H1 (cell line): ENCODE data around the gene EXT2. TPM values are rescaled to one million over a fixed set of nuclear protein-coding genes. Genes with fewer than 3 reads are reported as not detected.

ENCODE experiments used
- CTCF ChIA-PET: fragments of 300-600 bp; sonication (Branson Sonifier 250); formaldehyde crosslinking; loops from one replicate; lab custom pipeline; 2021; ENCODE audit not compliant: partially characterized antibody; lab: Charles Lee
- POLR2A ChIA-PET: fragments of 300-600 bp; sonication (Branson Sonifier 250); formaldehyde crosslinking; loops from one replicate; lab custom pipeline; 2021; ENCODE audit warnings: inconsistent platforms; ENCODE audit not compliant: partially characterized antibody; lab: Charles Lee
- DNase-seq, 2 experiments: peaks; one replicate each; pipeline versions ENCODE4 v3.0.0 to v3.0.0-alpha.2; 2010 to 2022; ENCODE audit warnings: low spot score in 2 of 2, low read depth in 1 of 2, mixed read lengths in 1 of 2
- FAIRE-seq: peaks from 2 replicates; lab custom pipeline; 2011; peaks lifted over from hg19 to GRCh38; lab: Jason Lieb, UNC
- H2AFZ ChIP-seq: 2 replicates; pipeline ENCODE4 v1.8.1; 2012; ENCODE audit warnings: low read length, inconsistent platforms
- H2AK5ac ChIP-seq: 2 replicates; pipeline ENCODE4 v1.6.1; 2013; ENCODE audit warnings: low read depth, low read length
- H2BK120ac ChIP-seq: replicated peaks from 2 replicates; pipeline ENCODE3; 2013; ENCODE audit warnings: low read depth, low read length, inconsistent platforms
- H2BK12ac ChIP-seq: 2 replicates; pipeline ENCODE4 v1.6.1; 2013; ENCODE audit warnings: low read depth, low read length
- H2BK15ac ChIP-seq: 2 replicates; pipeline ENCODE4 v1.6.1; 2013; ENCODE audit warnings: low read length
- H2BK20ac ChIP-seq: 2 replicates; pipeline ENCODE4 v1.6.1; 2013; ENCODE audit warnings: low read length
- H2BK5ac ChIP-seq: 2 replicates; pipeline ENCODE4 v1.6.1; 2013; ENCODE audit warnings: low read depth, low read length
- H3K14ac ChIP-seq: 2 replicates; pipeline ENCODE4 v1.6.1; 2013; ENCODE audit warnings: inconsistent platforms; ENCODE audit not compliant: insufficient read length
- H3K18ac ChIP-seq: 2 replicates; pipeline ENCODE4 v1.6.1; 2013; ENCODE audit warnings: low read length; ENCODE audit errors: extremely low read depth
- H3K23ac ChIP-seq: 2 replicates; pipeline ENCODE4 v1.6.1; 2013; ENCODE audit warnings: inconsistent platforms; ENCODE audit not compliant: insufficient read length
- H3K23me2 ChIP-seq: 2 replicates; pipeline ENCODE4 v1.6.1; 2013; ENCODE audit warnings: low read depth, low read length
- H3K27ac ChIP-seq: 2 replicates; pipeline ENCODE4 v1.6.1; 2011; ENCODE audit warnings: low read depth, low read length, inconsistent platforms
- H3K27me3 ChIP-seq, 4 experiments: replicated peaks in 1 of 4; 1 replicate in 1 of 4; 2 replicates in 3 of 4; pipeline versions ENCODE4 v1.6.1 to v1.8.1; 2011 to 2013; ENCODE audit warnings: low read length in 3 of 4, mild to moderate bottlenecking in 3 of 4, inconsistent platforms in 2 of 4, mixed read lengths in 2 of 4, moderate library complexity in 1 of 4; ENCODE audit not compliant: control insufficient read depth in 3 of 4, insufficient read depth in 3 of 4; ENCODE audit errors: extremely low read depth in 1 of 4
- H3K36me3 ChIP-seq, 4 experiments: 2 replicates each; pipeline versions ENCODE4 v1.6.1 to v1.8.1; 2011 to 2013; ENCODE audit warnings: mild to moderate bottlenecking in 4 of 4, low read length in 3 of 4, moderate library complexity in 2 of 4, control low read depth in 1 of 4, inconsistent platforms in 1 of 4; ENCODE audit not compliant: insufficient read depth in 4 of 4, control insufficient read depth in 2 of 4
- H3K4ac ChIP-seq: replicated peaks from 2 replicates; pipeline ENCODE3; 2013; ENCODE audit warnings: low read length, low read depth, mixed read lengths, inconsistent platforms; ENCODE audit not compliant: insufficient read length
- H3K4me1 ChIP-seq, 4 experiments: replicated peaks in 1 of 4; 1 replicate in 1 of 4; 2 replicates in 3 of 4; pipeline versions ENCODE4 v1.6.1 to v1.8.1; 2011 to 2013; ENCODE audit warnings: low read length in 3 of 4, inconsistent platforms in 2 of 4, mixed read lengths in 1 of 4; ENCODE audit not compliant: insufficient read depth in 4 of 4, control insufficient read depth in 3 of 4
- H3K4me2 ChIP-seq, 2 experiments: 2 replicates each; pipeline versions ENCODE4 v1.6.1 to v1.8.1; 2011 to 2013; ENCODE audit warnings: low read depth in 2 of 2, low read length in 2 of 2, control low read depth in 1 of 2, inconsistent platforms in 1 of 2, mild to moderate bottlenecking in 1 of 2; ENCODE audit not compliant: insufficient read depth in 1 of 2
- H3K4me3 ChIP-seq, 4 experiments: fragments of 200-600, 300-600 bp in 1 of 4; sonication (generic), shearing (Covaris generic), sonication (Bioruptor Twin) in 1 of 4; 2 replicates each; pipeline versions ENCODE4 v1.5.1 to v1.8.1; 2011 to 2016; ENCODE audit warnings: low read length in 4 of 4, low read depth in 3 of 4, control low read depth in 2 of 4, inconsistent platforms in 2 of 4, mild to moderate bottlenecking in 2 of 4, mixed read lengths in 1 of 4, moderate library complexity in 1 of 4; ENCODE audit not compliant: insufficient read depth in 2 of 4; ENCODE audit errors: extremely low read depth in 1 of 4
- H3K56ac ChIP-seq: replicated peaks from 2 replicates; pipeline ENCODE3; 2013; ENCODE audit warnings: low read depth, mild to moderate bottlenecking, mixed read lengths, low read length, inconsistent platforms; ENCODE audit not compliant: insufficient read length
- H3K79me1 ChIP-seq: 2 replicates; pipeline ENCODE4 v1.6.1; 2013; ENCODE audit warnings: low read depth, low read length, control low read depth
- H3K79me2 ChIP-seq, 2 experiments: 2 replicates each; pipeline versions ENCODE4 v1.6.1 to v1.8.1; 2012 to 2013; ENCODE audit warnings: low read length in 2 of 2, mild to moderate bottlenecking in 2 of 2, inconsistent platforms in 1 of 2; ENCODE audit not compliant: insufficient read depth in 2 of 2, control insufficient read depth in 1 of 2
- H3K9ac ChIP-seq, 4 experiments: replicated peaks in 1 of 4; 1 replicate in 1 of 4; 2 replicates in 3 of 4; pipeline versions ENCODE4 v1.6.1 to v1.8.1; 2011 to 2013; ENCODE audit warnings: low read depth in 3 of 4, low read length in 3 of 4, control low read depth in 2 of 4, mild to moderate bottlenecking in 2 of 4, moderate library complexity in 2 of 4, inconsistent platforms in 1 of 4; ENCODE audit errors: extremely low read depth in 1 of 4
- H3K9me3 ChIP-seq, 2 experiments: 2 replicates each; pipeline versions ENCODE4 v1.6.1 to v1.8.1; 2012 to 2013; ENCODE audit warnings: mild to moderate bottlenecking in 2 of 2, moderate library complexity in 2 of 2, control low read depth in 1 of 2, inconsistent platforms in 1 of 2, low read depth in 1 of 2, low read length in 1 of 2, mixed read lengths in 1 of 2; ENCODE audit not compliant: insufficient read depth in 2 of 2
- H4K20me1 ChIP-seq, 2 experiments: replicated peaks in 1 of 2; 2 replicates each; pipeline versions ENCODE3 to v1.8.1; 2011 to 2013; ENCODE audit warnings: inconsistent platforms in 2 of 2, low read length in 2 of 2, mild to moderate bottlenecking in 1 of 2; ENCODE audit not compliant: insufficient read depth in 2 of 2, control insufficient read depth in 1 of 2
- H4K5ac ChIP-seq: 2 replicates; pipeline ENCODE4 v1.6.1; 2013; ENCODE audit warnings: low read length, low read depth, mixed read lengths, inconsistent platforms; ENCODE audit not compliant: insufficient read length
- H4K8ac ChIP-seq: 2 replicates; pipeline ENCODE4 v1.8.0; 2013; ENCODE audit warnings: mild to moderate bottlenecking, moderate library complexity, low read length, inconsistent platforms; ENCODE audit not compliant: insufficient read depth; ENCODE audit errors: extremely low read depth
- H4K91ac ChIP-seq: replicated peaks from 2 replicates; pipeline ENCODE3; 2013; ENCODE audit warnings: low read length, mixed read lengths, inconsistent platforms; ENCODE audit not compliant: insufficient read length
- JUND ChIP-seq: IDR thresholded peaks from 2 replicates; pipeline ENCODE4 v1.6.1; 2011; ENCODE audit warnings: mild to moderate bottlenecking, improper control_type of control experiment, low read length
- KDM5A ChIP-seq: fragments of 200-600 bp; IDR thresholded peaks from 2 replicates; pipeline ENCODE4 v1.7.1; 2012; ENCODE audit warnings: mild to moderate bottlenecking, low read length, inconsistent platforms, mixed read lengths
- MAX ChIP-seq: IDR thresholded peaks from 2 replicates; pipeline ENCODE4 v1.6.1; 2012; ENCODE audit warnings: inconsistent platforms
- PHF8 ChIP-seq: fragments of 200-600 bp; sonication (generic); conservative IDR thresholded peaks from 2 replicates; pipeline ENCODE4 v1.7.1; 2012; ENCODE audit warnings: low read depth, mild to moderate bottlenecking, inconsistent platforms, low read length, moderate library complexity
- RAD21 ChIP-seq, 2 experiments: IDR thresholded peaks in 1 of 2; conservative IDR thresholded peaks in 1 of 2; 2 replicates each; pipeline ENCODE4 v1.6.1; 2011; ENCODE audit warnings: low read depth in 2 of 2, low read length in 2 of 2, improper control_type of control experiment in 1 of 2, inconsistent platforms in 1 of 2, mild to moderate bottlenecking in 1 of 2, moderate library complexity in 1 of 2
- SP1 ChIP-seq: IDR thresholded peaks from 2 replicates; pipeline ENCODE4 v1.6.1; 2011; ENCODE audit warnings: low read depth, low read length
- SP2 ChIP-seq: IDR thresholded peaks from 2 replicates; pipeline ENCODE4 v1.6.1; 2012; ENCODE audit warnings: mild to moderate bottlenecking, low read length, inconsistent platforms
- WGBS, 2 experiments: shearing (Covaris generic) in 1 of 2; methylation state at CpG; one replicate each; pipeline versions ENCODE4 v1.1.6 to v1.1.7; 2013 to 2015; ENCODE audit warnings: low lambda C conversion rate in 2 of 2, mixed read lengths in 2 of 2, inconsistent platforms in 1 of 2, low coverage in 1 of 2, missing lambda C conversion rate in 1 of 2; ENCODE audit not compliant: insufficient replicate concordance in 2 of 2, insufficient coverage in 1 of 2, insufficient read length in 1 of 2; ENCODE audit errors: extremely low coverage in 1 of 2, missing lambda C conversion rate in 1 of 2; 5-methylcytosine and 5-hydroxymethylcytosine counted together
- polyA plus RNA-seq, 7 experiments: library from polyadenylated mRNA; depleted of rRNA in 3 of 7; stranded (reverse) in 5 of 7; unstranded in 2 of 7; fragments of >200 nt in 5 of 7; fragments of 200-250 nt in 2 of 7; gene quantifications; 1 replicate in 5 of 7; 2 replicates in 1 of 7; 4 replicates in 1 of 7; pipeline versions ENCODE4 v1.2.1 to v1.2.3, GENCODE V29; 2011 to 2013; ENCODE audit warnings: missing spikeins in 2 of 7, mixed read lengths in 2 of 7
- total RNA-seq: library from RNA; stranded (reverse); fragmentation: NEBNext Ultra II Directional; extraction: Animal tissue kit (Norgen Biotek cat#: 25700); gene quantifications from 2 replicates; pipeline ENCODE4 v1.2.1, GENCODE V29; 2021

The EXT2 gene
- total and polyA plus RNA-seq, 2 of the 8 experiments (the other 6 are each of a cell fraction or from before 2014, with no cell fraction given): 29.8 to 42.8 TPM

GRCh38 chr11:44065161-44065661 lies 30.3 kb upstream of the EXT2 start:
- Histone ChIP-seq H3K9ac (no peak overlapping the region), H3K4me3 (peak overlapping the region in 2 of 4 experiments; percentile 58 to 68; a peak in 4 of 8 replicates), H3K18ac (no peak overlapping the region)
- TF ChIP-seq KDM5A (no peak), RAD21 (IDR thresholded peaks at IDR 0.05 in 1 of 2, conservative IDR thresholded peaks at IDR 0.05 in 1 of 2; ENCODE audit: low read depth in 2 of 2, low read length in 2 of 2) (no peak), JUND (no peak), MAX (no peak), SP1 (peak; percentile 57), PHF8 (no peak), SP2 (no peak)

More at GRCh38 chr11:44065161-44065661, 30.3 kb upstream of the EXT2 start:
- 19% methylated on average over 4 of the region's 4 CpGs; no CpG with 5 or more reads in 1 of the 2 experiments for WGBS, 2 experiments
- Histone ChIP-seq H3K9me3 (no peaks in the 10 kb centered on the region; a peak in 1 of 4 replicates), H4K8ac (no peak overlapping the region), H2BK120ac (no peak overlapping the region), H3K14ac (no peak overlapping the region), H3K79me2 (no peaks in the 10 kb centered on the region), H4K5ac (no peak overlapping the region), H4K91ac (no peak overlapping the region), H3K79me1 (no peaks in the 10 kb centered on the region), H2AK5ac (no peak overlapping the region), H2BK12ac (no peak overlapping the region; the same call in 1 of the 2 replicates), H3K56ac (no peak overlapping the region), H3K23ac (no peak overlapping the region), H3K27me3 (peaks cover 0 to 4% (median 2%) of the 10 kb centered on the region in 4 experiments; a peak in 3 of 7 replicates), H3K27ac (peak overlapping the region; percentile 65; the same call in 1 of the 2 replicates), H3K4me1 (peaks cover 2 to 7% (median 4%) of the 10 kb centered on the region in 4 experiments), H2BK20ac (no peak overlapping the region), H3K4me2 (peak overlapping the region; percentile 51 to 78), H2BK5ac (no peak overlapping the region), H3K23me2 (peaks cover 9% of the 10 kb centered on the region), H4K20me1 (no peaks in the 10 kb centered on the region), H2AFZ (no peak overlapping the region), H3K36me3 (no peaks in the 10 kb centered on the region), H2BK15ac (no peak overlapping the region), H3K4ac (no peak overlapping the region)
- CTCF ChIA-PET: interaction anchor here (0.7 to 1.2 kb wide), 5 partner anchors 9 to 187 kb away, joined by 3 to 4 read pairs (median 4); no protein-coding TSS in a partner anchor
- POLR2A ChIA-PET: interaction anchor here (1.1 kb wide), 1 partner anchor 8 kb away, joined by 3 read pairs; no protein-coding TSS in a partner anchor
- DNase-seq: peak in 1 of 2 experiments; percentile 17
- peak; percentile 82 for FAIRE-seq
